ENCODE measurements around the gene RAPGEF3. TPM values are rescaled to one million over a fixed set of nuclear protein-coding genes. Genes with fewer than 3 reads are reported as not detected.

The RAPGEF3 gene
- total and polyA plus RNA-seq, 3 donors from 2014 or later, result 13.9 to 30.2 (median 24.6) TPM

DNA sequence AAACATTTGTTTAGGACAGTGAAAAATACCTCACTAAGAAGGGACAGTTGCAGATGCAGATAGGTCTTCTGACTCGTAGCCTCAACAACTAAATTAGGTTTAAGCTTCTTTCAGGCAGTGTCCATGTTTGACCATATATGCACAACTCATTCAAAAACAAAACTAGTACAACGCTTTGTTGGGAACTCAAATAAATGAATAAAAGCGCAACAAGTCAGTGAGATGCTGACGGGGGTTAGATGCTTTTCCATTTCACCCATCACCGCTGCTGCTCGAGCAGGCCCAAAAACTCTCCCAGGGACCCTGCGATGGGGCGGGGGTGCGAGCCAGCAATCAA lies 53.5 kb downstream of the RAPGEF3 start:
- no peak for DNase-seq
- intact Hi-C loops (cut with DNase I; ENCODE audit: low total_unique reads), result no loop called here
- Histone ChIP-seq H3K36me3 (ENCODE audit: low read depth, missing control alignments) (no peaks in the 10 kb centered on the region), H3K9me3 (no peaks in the 10 kb centered on the region), H3K4me3 (peak overlapping the region; percentile 93 to 98), H3K4me1 (peaks cover 6% of the 10 kb centered on the region), H3K27me3 (no peaks in the 10 kb centered on the region), H3K27ac (peak overlapping the region; percentile 69 to 93)
- WGBS, 2 donors, result 0% methylated on average over 9 of the region's 9 CpGs
- TF ChIP-seq POLR2A (IDR thresholded peaks at IDR 0.05), result no peak
- TF ChIP-seq, protein P1, sequence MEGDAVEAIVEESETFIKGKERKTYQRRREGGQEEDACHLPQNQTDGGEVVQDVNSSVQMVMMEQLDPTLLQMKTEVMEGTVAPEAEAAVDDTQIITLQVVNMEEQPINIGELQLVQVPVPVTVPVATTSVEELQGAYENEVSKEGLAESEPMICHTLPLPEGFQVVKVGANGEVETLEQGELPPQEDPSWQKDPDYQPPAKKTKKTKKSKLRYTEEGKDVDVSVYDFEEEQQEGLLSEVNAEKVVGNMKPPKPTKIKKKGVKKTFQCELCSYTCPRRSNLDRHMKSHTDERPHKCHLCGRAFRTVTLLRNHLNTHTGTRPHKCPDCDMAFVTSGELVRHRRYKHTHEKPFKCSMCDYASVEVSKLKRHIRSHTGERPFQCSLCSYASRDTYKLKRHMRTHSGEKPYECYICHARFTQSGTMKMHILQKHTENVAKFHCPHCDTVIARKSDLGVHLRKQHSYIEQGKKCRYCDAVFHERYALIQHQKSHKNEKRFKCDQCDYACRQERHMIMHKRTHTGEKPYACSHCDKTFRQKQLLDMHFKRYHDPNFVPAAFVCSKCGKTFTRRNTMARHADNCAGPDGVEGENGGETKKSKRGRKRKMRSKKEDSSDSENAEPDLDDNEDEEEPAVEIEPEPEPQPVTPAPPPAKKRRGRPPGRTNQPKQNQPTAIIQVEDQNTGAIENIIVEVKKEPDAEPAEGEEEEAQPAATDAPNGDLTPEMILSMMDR (IDR thresholded peaks at IDR 0.05), result no peak

DNA sequence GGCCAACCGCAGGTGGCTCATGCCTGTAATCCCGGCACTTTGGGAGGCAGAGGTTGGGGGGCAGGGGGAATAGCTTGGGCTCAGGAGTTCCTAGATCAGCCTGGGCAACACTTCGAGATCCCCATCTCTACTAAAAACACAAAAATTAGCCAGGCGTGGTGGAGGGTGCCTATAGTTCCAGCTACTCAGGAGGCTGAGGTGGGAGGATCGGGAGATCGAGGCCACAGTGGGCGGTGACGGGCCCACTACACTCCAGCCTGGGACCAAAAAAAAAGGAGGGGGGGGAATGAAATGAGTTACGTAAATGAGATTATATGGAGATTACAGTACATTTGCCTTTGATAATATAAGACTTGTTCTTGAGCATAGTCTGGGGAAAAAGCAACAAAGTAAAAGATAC lies 54.0 kb downstream of the RAPGEF3 start:
- 48 to 55% methylated on average over 8 to 9 of the region's 9 CpGs for WGBS, 2 donors
- TF ChIP-seq, protein P1 (IDR thresholded peaks at IDR 0.05), result no peak
- no peak for TF ChIP-seq POLR2A (IDR thresholded peaks at IDR 0.05)
- H3K9me3 ChIP-seq, result no peaks in the 10 kb centered on the region
- H3K27me3 ChIP-seq, result no peaks in the 10 kb centered on the region
- H3K4me3 ChIP-seq, result peak overlapping the region; percentile 93 to 98
- peak overlapping the region in 1 of 2 donors; percentile 69 for H3K27ac ChIP-seq
- no peak for DNase-seq
- H3K36me3 ChIP-seq (ENCODE audit: low read depth, missing control alignments), result no peaks in the 10 kb centered on the region
- intact Hi-C loops (cut with DNase I; ENCODE audit: low total_unique reads), result no loop called here
- peaks cover 6% of the 10 kb centered on the region for H3K4me1 ChIP-seq

DNA sequence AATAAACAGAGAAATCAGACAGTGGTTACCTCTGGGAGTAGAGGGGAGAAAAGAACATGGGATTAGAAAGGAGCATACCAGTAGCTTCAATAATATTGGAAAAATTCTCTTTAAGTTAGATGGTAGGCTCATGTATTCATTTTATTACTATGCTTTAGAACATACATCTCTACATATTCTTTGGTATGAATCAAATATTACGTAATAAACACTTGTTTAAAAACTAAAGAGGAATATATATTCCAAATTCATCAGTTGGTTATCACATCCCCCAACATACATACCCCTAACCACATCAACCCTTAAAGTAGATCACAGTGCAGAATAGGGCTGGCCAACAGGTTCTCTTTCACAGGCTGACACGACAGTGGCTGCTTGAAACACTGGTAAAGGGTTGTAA lies 58.4 kb downstream of the RAPGEF3 start:
- peaks cover 6% of the 10 kb centered on the region for H3K4me1 ChIP-seq
- H3K27ac ChIP-seq, result no peak overlapping the region
- no peaks in the 10 kb centered on the region for H3K36me3 ChIP-seq (ENCODE audit: low read depth, missing control alignments)
- H3K4me3 ChIP-seq, result no peak overlapping the region
- H3K9me3 ChIP-seq, result no peaks in the 10 kb centered on the region
- 90 to 98% methylated on average over 2 of the region's 2 CpGs for WGBS, 2 donors
- intact Hi-C loops (cut with DNase I; ENCODE audit: low total_unique reads), result no loop called here
- no peaks in the 10 kb centered on the region for H3K27me3 ChIP-seq
- no peak for TF ChIP-seq POLR2A (IDR thresholded peaks at IDR 0.05)
- TF ChIP-seq, protein P1 (IDR thresholded peaks at IDR 0.05), result no peak
- no peak for DNase-seq

DNA sequence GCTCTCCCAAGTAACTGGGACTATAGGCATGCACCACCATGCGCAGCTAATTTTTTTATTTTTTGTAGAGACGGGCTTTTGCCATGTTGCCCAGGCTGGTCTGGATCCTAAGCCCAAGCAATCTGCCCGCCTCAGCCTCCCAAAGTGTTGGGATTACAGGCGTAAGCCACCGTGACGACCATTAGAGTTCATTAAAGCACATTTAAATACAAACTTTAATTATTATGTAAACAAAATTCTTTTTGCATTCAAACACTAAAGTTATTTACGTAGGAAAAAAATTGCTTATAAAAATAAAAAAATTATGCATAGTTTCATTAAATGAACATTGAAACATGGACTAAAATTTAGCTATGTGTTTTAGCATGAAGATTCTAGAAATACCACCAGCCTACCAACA lies 60.0 kb downstream of the RAPGEF3 start:
- Histone ChIP-seq H3K36me3 (ENCODE audit: low read depth, missing control alignments) (no peaks in the 10 kb centered on the region), H3K27ac (no peak overlapping the region), H3K9me3 (no peaks in the 10 kb centered on the region), H3K4me1 (no peaks in the 10 kb centered on the region), H3K27me3 (no peaks in the 10 kb centered on the region), H3K4me3 (no peak overlapping the region)
- WGBS, 2 donors, result 94 to 95% methylated on average over 7 of the region's 7 CpGs
- intact Hi-C loops (cut with DNase I; ENCODE audit: low total_unique reads), result no loop called here
- DNase-seq, result no peak
- TF ChIP-seq, protein P1 (IDR thresholded peaks at IDR 0.05), result no peak
- no peak for TF ChIP-seq POLR2A (IDR thresholded peaks at IDR 0.05)

DNA sequence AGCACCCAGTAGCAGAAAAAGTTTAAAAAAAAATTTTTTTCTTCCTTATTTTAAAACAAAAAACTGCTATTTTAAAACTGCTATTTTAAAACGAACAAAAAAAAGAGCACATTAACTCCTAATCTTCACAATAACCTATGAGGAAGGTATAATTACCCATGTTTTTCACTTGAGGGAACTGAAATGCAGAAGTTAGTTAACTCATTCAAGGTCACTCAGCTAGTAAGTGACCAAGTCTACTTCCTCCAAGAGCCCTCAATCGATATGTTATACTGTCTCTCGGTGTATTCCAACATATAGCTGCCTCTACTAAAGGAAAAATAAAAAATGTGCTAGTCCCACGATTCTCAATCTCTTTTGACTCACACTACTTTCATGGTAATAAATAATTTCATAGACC lies 60.6 kb downstream of the RAPGEF3 start:
- WGBS, 2 donors, result 77 to 85% methylated on average over 4 of the region's 4 CpGs
- Histone ChIP-seq H3K27me3 (no peaks in the 10 kb centered on the region), H3K36me3 (ENCODE audit: low read depth, missing control alignments) (no peaks in the 10 kb centered on the region), H3K27ac (no peak overlapping the region), H3K4me3 (no peak overlapping the region), H3K4me1 (no peaks in the 10 kb centered on the region), H3K9me3 (no peaks in the 10 kb centered on the region)
- no peak for DNase-seq
- TF ChIP-seq, protein P1 (IDR thresholded peaks at IDR 0.05), result no peak
- no peak for TF ChIP-seq POLR2A (IDR thresholded peaks at IDR 0.05)
- intact Hi-C loops (cut with DNase I; ENCODE audit: low total_unique reads), result no loop called here
